Dermis blood vessel endothelial cell (primary cell): ENCODE results near the gene TTC27. TPM values are rescaled to one million over a fixed set of nuclear protein-coding genes. Genes with fewer than 3 reads are reported as not detected.
"Not testable (repeated sequence)": the region's sequence is repeated elsewhere in the genome, so short reads cannot be mapped to it uniquely, and the experiment has no call there.

Experiments used
- DNase-seq: peaks from one replicate; pipeline ENCODE4 v3.0.0; 2010
- total RNA-seq: library from RNA; depleted of rRNA; stranded (reverse); fragments of >200 nt; gene quantifications from 2 replicates; pipeline ENCODE4 v1.2.3, GENCODE V29; 2014

TTC27 gene
- total RNA-seq, 1 donor from 2014 or later, result 21.6 TPM

- no peak for DNase-seq
These were observed 92.9 kb downstream of the TTC27 start for GRCh38 chr2:32720771-32721170.

GRCh38 chr2:32721376-32721775 is 93.5 kb downstream of the TTC27 start:
- no peak for DNase-seq

- no peak for DNase-seq
These were observed 95.7 kb downstream of the TTC27 start for GRCh38 chr2:32723467-32724079.

- not testable (repeated sequence) for DNase-seq
These were observed 98.8 kb downstream of the TTC27 start for GRCh38 chr2:32726678-32727077.

GRCh38 chr2:32727157-32727556 is 99.3 kb downstream of the TTC27 start:
- no peak for DNase-seq

GRCh38 chr2:32730958-32731357 is 103.1 kb downstream of the TTC27 start:
- not testable (repeated sequence) for DNase-seq

GRCh38 chr2:32732120-32732519 is 104.3 kb downstream of the TTC27 start:
- DNase-seq, result no peak

GRCh38 chr2:32732912-32733472 is 105.1 kb downstream of the TTC27 start:
- DNase-seq, result no peak

GRCh38 chr2:32735348-32735747 is 107.5 kb downstream of the TTC27 start:
- no peak for DNase-seq

- no peak for DNase-seq
These were observed 111.1 kb downstream of the TTC27 start for GRCh38 chr2:32738939-32739338.

GRCh38 chr2:32739664-32740063 is 111.8 kb downstream of the TTC27 start:
- no peak for DNase-seq

- no peak for DNase-seq
These were observed 113.7 kb downstream of the TTC27 start for GRCh38 chr2:32741575-32741974.

GRCh38 chr2:32742376-32742775 is 114.5 kb downstream of the TTC27 start:
- DNase-seq, result no peak

- DNase-seq, result no peak
These were observed 115.8 kb downstream of the TTC27 start for GRCh38 chr2:32743480-32744236.

- DNase-seq, result no peak
These were observed 117.3 kb downstream of the TTC27 start for GRCh38 chr2:32745191-32745590.

- no peak for DNase-seq
These were observed 117.8 kb downstream of the TTC27 start for GRCh38 chr2:32745675-32746074.

- DNase-seq, result no peak
These were observed 118.8 kb downstream of the TTC27 start for GRCh38 chr2:32746669-32747068.

- no peak for DNase-seq
These were observed 120.3 kb downstream of the TTC27 start for GRCh38 chr2:32748158-32748557.

- DNase-seq, result no peak
These were observed 123.0 kb downstream of the TTC27 start for GRCh38 chr2:32750880-32751279.

- no peak for DNase-seq
These were observed 124.4 kb downstream of the TTC27 start for GRCh38 chr2:32752205-32752604.

- DNase-seq, result no peak
These were observed 125.1 kb downstream of the TTC27 start for GRCh38 chr2:32752952-32753351.

- not testable (repeated sequence) for DNase-seq
These were observed 126.8 kb downstream of the TTC27 start for GRCh38 chr2:32754676-32755075.

GRCh38 chr2:32755666-32756065 is 127.8 kb downstream of the TTC27 start:
- DNase-seq, result no peak

GRCh38 chr2:32756074-32756727 is 128.4 kb downstream of the TTC27 start:
- DNase-seq, result no peak
